IMR-90 (cell line): ENCODE results near the gene TM9SF4.

Experiments
- BHLHE40 ChIP-seq: fragments of 150-350 bp; IDR thresholded peaks from 2 replicates; pipeline ENCODE4 v1.6.1; 2016; ENCODE audit warnings: mild to moderate bottlenecking, low read depth, low read length
- CEBPB ChIP-seq: IDR thresholded peaks from 2 replicates; pipeline ENCODE4 v1.6.1; 2012; ENCODE audit warnings: low read depth, low read length, improper control_type of control experiment
- CHD1 ChIP-seq: IDR thresholded peaks from 2 replicates; pipeline ENCODE4 v1.6.1; 2012; ENCODE audit warnings: low read depth, low read length, improper control_type of control experiment
- CTCF ChIP-seq: conservative IDR thresholded peaks from 2 replicates; pipeline ENCODE4 v1.5.1; 2012; ENCODE audit warnings: mild to moderate bottlenecking, low read depth, low read length, improper control_type of control experiment
- ELK1 ChIP-seq: fragments of 150-350 bp; IDR thresholded peaks from 2 replicates; pipeline ENCODE4 v1.6.1; 2016; ENCODE audit warnings: low read depth, mild to moderate bottlenecking, low read length, moderate library complexity, borderline replicate concordance
- FOS ChIP-seq: fragments of 150-350 bp; IDR thresholded peaks from 2 replicates; pipeline ENCODE4 v1.6.1; 2016; ENCODE audit warnings: low read depth, low read length
- MXI1 ChIP-seq: IDR thresholded peaks from 2 replicates; pipeline ENCODE4 v1.6.1; 2012; ENCODE audit warnings: low read depth, mild to moderate bottlenecking, low read length, moderate library complexity, borderline replicate concordance
- NFE2L2 ChIP-seq: fragments of 150-350 bp; IDR thresholded peaks from 2 replicates; pipeline ENCODE4 v1.6.1; 2016; ENCODE audit warnings: low read depth, mild to moderate bottlenecking, low read length
- POLR2A ChIP-seq: IDR thresholded peaks from 2 replicates; pipeline ENCODE4 v1.6.1; 2012; ENCODE audit warnings: mild to moderate bottlenecking, low read depth, low read length
- SMC3 ChIP-seq: fragments of 150-350 bp; IDR thresholded peaks from 2 replicates; pipeline ENCODE4 v1.6.1; 2016; ENCODE audit warnings: low read depth, mild to moderate bottlenecking, antibody characterized with exemption, low read length, moderate library complexity
- USF2 ChIP-seq: fragments of 150-350 bp; IDR thresholded peaks from 2 replicates; pipeline ENCODE4 v1.6.1; 2017; ENCODE audit warnings: mild to moderate bottlenecking, antibody characterized with exemption, low read length, low read depth

GRCh38 chr20:32067234-32067821, 42.2 kb upstream of the TM9SF4 start:
- TF ChIP-seq NFE2L2 (no peak), CTCF (no peak), POLR2A (no peak), BHLHE40 (no peak), CHD1 (no peak), FOS (0 out of 2 replicates have a peak, but pooled peaks have one; percentile 27), MXI1 (no peak), USF2 (no peak), ELK1 (no peak), SMC3 (no peak), CEBPB (peak; percentile 94)
